GM21576 (cell line): Measurements from ENCODE around the gene SSBP3.
"Not testable (repeated sequence)": the region's sequence is repeated elsewhere in the genome, so short reads cannot be mapped to it uniquely, and the experiment has no call there.

ENCODE experiments used
- ATAC-seq: cut with Tn5 transposase; IDR thresholded peaks from one replicate; pipeline ENCODE4 v1.9.1; 2021; ENCODE audit warnings: mild to moderate bottlenecking, moderate library complexity; ENCODE audit not compliant: unreplicated experiment

SSBP3 gene

DNA sequence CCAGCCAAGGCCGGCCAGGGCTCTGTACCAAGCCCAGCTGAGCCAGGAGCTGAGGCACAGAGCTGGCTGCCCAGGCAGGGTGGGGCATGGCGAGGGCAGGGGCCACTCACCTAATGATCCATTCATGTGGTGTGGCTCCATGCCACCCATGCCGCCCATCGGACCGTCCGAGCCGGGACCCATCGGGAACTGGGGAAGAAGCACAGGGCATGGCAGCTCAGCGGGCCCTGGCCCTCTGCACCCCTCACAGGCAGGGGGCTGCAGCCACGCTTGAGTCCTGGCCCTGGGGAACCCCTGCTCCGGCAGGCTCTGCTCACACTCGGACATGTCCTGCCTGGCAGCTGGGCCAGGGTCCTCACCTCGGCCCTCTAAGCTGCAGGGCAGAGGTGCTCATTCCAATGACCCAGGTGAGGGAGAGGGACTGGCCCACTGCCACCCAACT is 177.5 kb downstream of the SSBP3 start:
- ATAC-seq, result no peak

DNA sequence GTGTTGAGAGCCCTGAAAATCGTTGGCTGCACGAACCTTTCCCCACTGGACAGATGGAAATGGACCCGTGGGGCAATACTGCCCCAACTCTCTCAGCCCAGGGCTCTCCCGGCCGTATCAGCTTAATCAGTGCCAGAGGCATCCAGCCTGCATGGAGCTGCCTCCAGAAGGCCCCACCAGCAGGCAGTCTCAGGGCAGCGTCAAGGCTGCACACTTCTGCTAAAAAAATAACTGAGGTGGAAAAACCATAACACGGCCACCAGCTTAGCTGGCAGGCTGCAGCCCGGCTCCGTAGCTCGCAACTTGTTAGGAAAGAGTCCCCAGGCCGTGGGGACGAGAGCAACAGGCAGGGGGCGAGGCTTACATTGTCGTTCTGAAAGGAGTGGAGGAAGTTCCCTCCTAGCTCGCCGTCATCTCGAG is 178.3 kb downstream of the SSBP3 start:
- no peak for ATAC-seq

DNA sequence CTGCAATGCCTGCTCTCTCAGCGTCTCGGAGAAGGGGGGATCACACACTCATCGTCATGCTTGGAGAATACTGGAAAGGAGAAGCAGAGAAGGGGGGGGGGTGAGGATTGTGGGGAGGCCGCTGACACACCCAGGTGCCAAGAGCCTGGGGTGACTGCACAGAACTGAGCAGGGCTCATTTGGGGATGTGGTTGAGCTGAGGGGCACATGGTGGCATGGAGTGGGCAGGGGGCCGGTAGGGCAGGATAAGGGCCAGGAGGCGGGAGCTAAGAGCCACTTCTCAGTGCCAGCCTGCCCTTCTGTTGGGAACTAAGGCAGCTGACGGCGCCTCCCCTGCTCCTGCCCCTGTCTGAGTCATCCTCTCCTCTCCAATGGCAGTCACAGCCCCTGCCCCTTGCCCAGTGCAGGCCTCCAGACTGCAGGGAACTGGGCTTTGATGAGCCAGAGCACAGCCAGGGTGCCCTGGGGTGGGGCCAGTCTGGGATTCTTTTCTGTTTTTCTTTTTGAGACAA is 179.0 kb downstream of the SSBP3 start:
- ATAC-seq, result no peak

DNA sequence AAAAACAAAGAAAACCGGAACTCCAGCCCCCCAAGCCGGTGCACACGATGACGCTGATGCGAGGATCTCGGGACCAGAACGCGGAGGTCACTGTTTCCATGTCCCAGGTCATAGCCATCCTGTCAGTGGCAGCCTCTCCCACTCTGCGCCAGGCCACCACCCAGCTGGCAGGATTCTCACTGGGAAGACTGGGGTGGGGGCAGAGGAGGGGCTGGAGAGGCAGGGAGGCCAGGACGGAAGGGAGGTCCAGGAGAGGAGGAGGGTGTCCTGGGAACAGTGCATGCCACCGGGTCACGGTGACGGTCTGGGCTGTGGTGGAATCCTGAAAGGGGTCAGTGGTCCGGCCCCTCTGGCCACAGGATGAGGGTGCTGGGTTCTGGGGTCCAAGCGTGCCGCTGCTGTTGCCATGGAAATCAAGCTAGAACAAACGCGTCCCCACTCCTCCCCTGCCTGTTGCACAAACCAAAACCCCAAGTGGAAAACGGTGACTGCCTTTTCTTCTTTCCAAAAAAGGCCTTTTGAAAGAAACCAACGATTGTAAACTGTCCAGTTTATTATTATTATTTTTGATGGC is 180.1 kb downstream of the SSBP3 start:
- no peak for ATAC-seq

DNA sequence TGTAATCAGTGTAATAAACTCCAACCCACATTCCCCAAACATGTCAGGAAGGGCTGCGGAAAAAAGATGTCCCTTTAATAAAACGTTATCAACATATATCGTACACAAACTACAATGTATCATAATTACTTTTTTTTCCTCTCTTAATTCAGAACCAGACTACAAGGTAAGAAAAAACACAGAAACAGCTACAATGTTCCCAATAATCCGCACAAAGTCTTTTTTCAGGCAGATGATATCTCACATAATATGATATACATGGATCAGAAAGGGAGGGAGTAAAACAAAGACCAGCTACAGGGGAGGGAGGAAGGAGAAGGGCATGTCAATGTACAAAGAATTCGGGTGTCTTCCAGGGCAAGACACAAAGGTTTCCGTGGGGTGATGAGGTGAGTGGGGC is 180.8 kb downstream of the SSBP3 start:
- no peak for ATAC-seq

DNA sequence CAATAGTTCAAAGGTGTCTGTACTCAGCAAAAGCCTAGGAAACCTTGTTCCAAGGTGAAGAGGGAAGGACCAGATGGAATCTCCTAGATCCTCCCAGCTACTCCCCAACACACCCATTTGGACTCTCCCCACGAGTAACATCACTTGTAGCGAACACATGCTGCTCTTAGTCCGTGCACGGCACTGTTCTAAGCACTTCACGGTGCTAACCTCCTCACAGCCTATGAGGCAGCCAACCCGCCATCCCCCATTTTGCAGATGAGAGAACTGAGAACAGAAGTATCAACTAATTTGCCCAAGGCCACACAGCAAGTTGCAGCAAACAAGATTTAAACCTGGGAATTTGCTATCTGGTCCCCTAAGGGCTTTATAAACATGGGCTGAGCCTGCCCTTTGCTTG is 182.0 kb downstream of the SSBP3 start:
- ATAC-seq, result no peak

GRCh38 chr1:54223441-54224202 is 182.6 kb downstream of the SSBP3 start:
- no peak for ATAC-seq

- ATAC-seq, result no peak
Measured at GRCh38 chr1:54222711-54223110, 183.5 kb downstream of the SSBP3 start.

GRCh38 chr1:54221867-54222484 is 184.2 kb downstream of the SSBP3 start:
- ATAC-seq, result no peak

GRCh38 chr1:54221113-54221834 is 184.9 kb downstream of the SSBP3 start:
- ATAC-seq, result no peak

GRCh38 chr1:54220004-54220811 is 186.0 kb downstream of the SSBP3 start:
- ATAC-seq, result no peak

- no peak for ATAC-seq
Measured at GRCh38 chr1:54219688-54220003, 186.5 kb downstream of the SSBP3 start.

DNA sequence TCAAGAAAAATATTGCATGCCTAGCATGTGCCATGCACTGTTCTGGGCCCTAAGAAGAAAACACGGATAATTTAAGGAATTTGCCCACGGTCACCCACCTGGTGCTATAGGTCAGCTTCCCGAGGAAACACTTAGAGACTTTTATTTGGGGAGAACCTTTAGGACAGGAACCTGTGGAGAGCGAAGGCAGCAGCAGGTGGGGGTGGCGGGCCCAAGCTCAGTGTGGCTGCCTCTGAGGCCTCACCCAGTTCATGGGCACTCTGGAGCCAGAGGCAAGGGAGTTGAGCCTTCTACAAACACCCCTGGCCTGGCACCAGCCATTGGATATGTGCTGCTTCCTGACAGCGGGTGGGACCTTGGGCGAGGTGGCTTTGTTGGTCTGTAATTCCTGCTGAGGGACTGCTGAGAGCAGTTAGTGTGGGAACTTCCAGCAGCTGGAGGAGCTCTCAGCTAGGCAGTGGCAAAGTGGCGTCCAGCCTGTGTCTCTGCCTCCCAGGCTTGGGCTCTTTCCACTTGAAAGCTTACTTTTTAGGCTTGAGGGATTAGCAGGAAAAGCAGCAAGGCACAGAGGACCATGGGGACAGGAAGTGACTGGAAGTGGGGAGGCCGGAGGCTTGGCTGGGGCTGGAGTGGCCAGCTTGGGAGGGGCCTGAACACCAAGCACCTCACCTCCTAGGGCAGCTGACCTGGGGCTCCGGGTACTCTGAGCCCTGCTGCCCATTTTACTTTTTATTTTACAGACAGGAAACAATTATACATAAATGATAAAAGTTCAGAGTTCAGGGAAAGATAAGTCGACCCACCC is 187.1 kb downstream of the SSBP3 start:
- ATAC-seq, result no peak

- no peak for ATAC-seq
Measured at GRCh38 chr1:54215523-54215922, 190.7 kb downstream of the SSBP3 start.

DNA sequence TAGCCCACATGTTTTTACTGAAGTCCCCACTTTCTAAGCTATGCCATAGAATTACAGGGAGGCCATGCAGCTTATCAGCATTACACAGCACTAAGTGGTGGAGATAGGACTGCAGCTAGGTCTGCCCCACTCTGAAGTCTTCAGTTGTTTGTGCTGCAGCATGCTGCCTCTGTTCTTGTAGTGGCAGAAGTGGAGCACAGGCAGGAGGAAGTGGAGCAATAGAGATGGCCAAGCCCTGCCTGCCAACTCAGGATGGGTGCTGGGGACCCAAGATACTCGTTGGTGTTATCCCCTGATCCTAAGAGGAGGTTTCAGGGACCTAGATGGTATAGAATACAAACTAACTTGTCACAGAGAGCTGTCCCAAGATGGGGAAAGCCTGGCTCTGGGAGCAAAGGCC is 193.3 kb downstream of the SSBP3 start:
- ATAC-seq, result no peak

GRCh38 chr1:54207896-54208295 is 198.3 kb downstream of the SSBP3 start:
- not testable (repeated sequence) for ATAC-seq

GRCh38 chr1:54207287-54207686 is 198.9 kb downstream of the SSBP3 start:
- ATAC-seq, result no peak

DNA sequence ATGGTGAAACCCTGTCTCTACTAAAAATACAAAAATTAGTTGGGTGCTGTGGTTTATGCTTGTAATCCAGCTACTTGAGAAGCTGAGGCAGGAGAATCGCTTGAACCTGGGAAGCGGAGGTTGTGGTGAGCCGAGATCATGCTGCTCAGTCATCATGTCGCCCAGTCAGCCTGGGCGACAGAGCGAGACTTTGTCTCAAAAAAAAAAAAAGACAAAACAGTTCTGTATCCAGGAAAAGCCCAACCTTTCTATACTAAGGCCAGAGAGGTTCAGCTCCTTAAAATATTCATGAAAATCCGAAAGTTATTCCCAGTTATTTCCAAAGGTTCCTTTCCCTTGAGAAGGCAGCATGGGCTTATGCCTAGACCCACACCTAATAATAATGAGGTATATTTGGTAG is 202.0 kb downstream of the SSBP3 start:
- ATAC-seq, result no peak

GRCh38 chr1:54200519-54200997 is 205.6 kb downstream of the SSBP3 start:
- ATAC-seq, result no peak
